Panc1 (cell line): Measurements from ENCODE around the gene XYLT1. TPM values are rescaled to one million over a fixed set of nuclear protein-coding genes. Genes with fewer than 3 reads are reported as not detected.

ENCODE experiments used
- ATAC-seq: fragments of 200-7000 bp; cut with Tn5 transposase; 2 replicates; pipeline ENCODE4 v1.9.1; 2020; ENCODE audit warnings: mild to moderate bottlenecking, moderate library complexity
- BruUV-seq: library from RNA; stranded (reverse); fragments of 400-500 nt; replicated peaks from 2 replicates; lab custom pipeline; 2021; lab: Mats Ljungman, UMichigan
- CTCF ChIA-PET: fragments of 300-600 bp; sonication (Branson Sonifier 250); formaldehyde crosslinking; loops from one replicate; lab custom pipeline; 2022; ENCODE audit warnings: antibody characterized with exemption; lab: Charles Lee
- POLR2A ChIA-PET: fragments of 300-600 bp; sonication (Branson Sonifier 250); formaldehyde crosslinking; loops from one replicate; lab custom pipeline; 2022; ENCODE audit warnings: antibody characterized with exemption; lab: Charles Lee
- DNase-seq: peaks from one replicate; pipeline ENCODE4 v3.0.0-alpha.2; 2010; ENCODE audit warnings: low read depth, low spot score
- H3K27ac ChIP-seq: 2 replicates; pipeline ENCODE4 v1.5.1; 2011; ENCODE audit warnings: mild to moderate bottlenecking, low read length, inconsistent platforms
- H3K27me3 ChIP-seq: fragments of 200-500 bp; sonication (Bioruptor generic); 2 replicates; pipeline ENCODE4 v1.6.0; 2014; ENCODE audit warnings: low read length, inconsistent platforms; ENCODE audit not compliant: control insufficient read depth, insufficient read depth
- H3K36me3 ChIP-seq: fragments of 200-500 bp; sonication (Bioruptor generic); 2 replicates; pipeline ENCODE4 v1.5.1; 2014; ENCODE audit warnings: inconsistent platforms, mild to moderate bottlenecking, low read length, moderate library complexity; ENCODE audit not compliant: control insufficient read depth, insufficient read depth
- H3K4me1 ChIP-seq: 2 replicates; pipeline ENCODE4 v1.5.1; 2011; ENCODE audit warnings: inconsistent platforms, mild to moderate bottlenecking, low read length, moderate library complexity; ENCODE audit not compliant: control insufficient read depth, insufficient read depth
- H3K4me3 ChIP-seq, 2 experiments: 2 replicates each; pipeline ENCODE4 v1.5.1; 2011 to 2012; ENCODE audit warnings: low read depth in 2 of 2, low read length in 2 of 2, mild to moderate bottlenecking in 2 of 2, inconsistent platforms in 1 of 2, moderate library complexity in 1 of 2
- H3K9me3 ChIP-seq: fragments of 200-500 bp; sonication (Bioruptor generic); 2 replicates; pipeline ENCODE4 v1.5.1; 2014; ENCODE audit warnings: low read depth, mild to moderate bottlenecking, inconsistent platforms, low read length, moderate library complexity; ENCODE audit not compliant: control insufficient read depth, insufficient read depth
- CTCF ChIP-seq: fragments of 450-650 bp; IDR thresholded peaks from 2 replicates; pipeline ENCODE4 v1.5.1; 2017; ENCODE audit warnings: mild to moderate bottlenecking
- POLR2AphosphoS5 ChIP-seq: IDR thresholded peaks from 2 replicates; pipeline ENCODE4 v1.6.1; 2012; ENCODE audit warnings: mild to moderate bottlenecking, low read depth, low read length, moderate library complexity
- REST ChIP-seq, 2 experiments: IDR thresholded peaks; 2 replicates each; pipeline ENCODE4 v1.6.1; 2011 to 2012; ENCODE audit warnings: low read depth in 2 of 2, control low read depth in 1 of 2, low read length in 1 of 2, mild to moderate bottlenecking in 1 of 2, moderate library complexity in 1 of 2; ENCODE audit not compliant: insufficient read depth in 1 of 2
- SIN3A ChIP-seq: IDR thresholded peaks from 2 replicates; pipeline ENCODE4 v1.6.1; 2012; ENCODE audit warnings: low read depth, mild to moderate bottlenecking, low read length, moderate library complexity, borderline replicate concordance; ENCODE audit not compliant: insufficient read depth
- TCF7L2 ChIP-seq: IDR thresholded peaks from 2 replicates; pipeline ENCODE4 v1.6.1; 2011; ENCODE audit warnings: mild to moderate bottlenecking, low read depth, low read length, inconsistent platforms
- in situ Hi-C: cut with HindIII; loops from 2 replicates; pipeline ENCODE4 v1.10.0; 2016; ENCODE audit warnings: low sequenced_read_pairs, low pct_unique_long_range_greater_than_20kb
- intact Hi-C: fragments of 100-400 bp; cut with micrococcal nuclease; formaldehyde crosslinking; loops from one replicate; pipeline ENCODE4 v1.10.0; 2022; ENCODE audit not compliant: unreplicated experiment
- total RNA-seq: library from RNA; stranded (reverse); gene quantifications from one replicate; pipeline ENCODE4 v1.2.1, GENCODE V29; 2021; ENCODE audit not compliant: unreplicated experiment

XYLT1 gene
- total RNA-seq, 1 experiment from 2014 or later, result 0.62 TPM

- in situ Hi-C loops (no loop called here), intact Hi-C loops (no loop called here)
- H3K27me3 ChIP-seq, result peaks cover 2% of the 10 kb centered on the region; the same call in 1 of the 2 replicates
- CTCF ChIA-PET, result no interaction called here
- no peak overlapping the region for H3K4me3 ChIP-seq
- DNase-seq, result no peak
- TF ChIP-seq POLR2AphosphoS5, result no peak
- TF ChIP-seq REST (IDR thresholded peaks at IDR 0.05; ENCODE audit: insufficient read depth in 1 of 2, low read depth in 2 of 2, low read length in 1 of 2), result no peak
- no peak for TF ChIP-seq TCF7L2
- no peak for TF ChIP-seq SIN3A
- TF ChIP-seq CTCF, result no peak
- H3K9me3 ChIP-seq, result no peaks in the 10 kb centered on the region
- no peaks in the 10 kb centered on the region for H3K4me1 ChIP-seq
- no peak for ATAC-seq
- no TSS peak for BruUV-seq
- POLR2A ChIA-PET, result no interaction called here
- H3K27ac ChIP-seq, result no peak overlapping the region
- H3K36me3 ChIP-seq, result no peaks in the 10 kb centered on the region
These were observed 127.0 kb downstream of the XYLT1 start for GRCh38 chr16:17343728-17344127.

GRCh38 chr16:17343028-17343427, 127.7 kb downstream of the XYLT1 start:
- TF ChIP-seq TCF7L2 (no peak), REST (IDR thresholded peaks at IDR 0.05; ENCODE audit: insufficient read depth in 1 of 2, low read depth in 2 of 2, low read length in 1 of 2) (no peak), SIN3A (no peak), CTCF (no peak), POLR2AphosphoS5 (no peak)
- ChIA-PET CTCF (no interaction called here), POLR2A (no interaction called here)
- in situ Hi-C loops, result no loop called here
- H3K9me3 ChIP-seq, result no peaks in the 10 kb centered on the region
- no peaks in the 10 kb centered on the region for H3K4me1 ChIP-seq
- peaks cover 2% of the 10 kb centered on the region; the same call in 1 of the 2 replicates for H3K27me3 ChIP-seq
- no peaks in the 10 kb centered on the region for H3K36me3 ChIP-seq
- no peak overlapping the region for H3K4me3 ChIP-seq
- H3K27ac ChIP-seq, result no peak overlapping the region
- no peak for ATAC-seq
- DNase-seq, result no peak
- BruUV-seq, result no TSS peak
- intact Hi-C loops, result no loop called here
